Lower lobe of right lung (tissue), 2 donors: ENCODE measurements around the gene MYO1F. TPM values are rescaled to one million over a fixed set of nuclear protein-coding genes. Genes with fewer than 3 reads are reported as not detected.

Experiments used
- ATAC-seq, 2 donors: fragments of 200-7000 bp; cut with Tn5 transposase; one replicate each; pipeline ENCODE4 v1.9.1; 2020 to 2022; ENCODE audit warnings: mild to moderate bottlenecking in 2 of 2, moderate library complexity in 2 of 2
- DNase-seq: peaks from one replicate; pipeline ENCODE4 v3.0.0-alpha.2; 2020
- H3K27ac ChIP-seq: fragments of 200-600 bp; one replicate; pipeline ENCODE4 v1.8.0; 2022
- H3K27me3 ChIP-seq: fragments of 200-600 bp; one replicate; pipeline ENCODE4 v1.8.0; 2022; ENCODE audit warnings: low read depth
- H3K36me3 ChIP-seq: fragments of 200-600 bp; one replicate; pipeline ENCODE4 v1.8.0; 2022; ENCODE audit warnings: mild to moderate bottlenecking
- H3K4me1 ChIP-seq: fragments of 200-600 bp; one replicate; pipeline ENCODE4 v1.8.0; 2022
- H3K4me3 ChIP-seq: fragments of 200-600 bp; one replicate; pipeline ENCODE4 v1.8.0; 2022; ENCODE audit warnings: mild to moderate bottlenecking
- H3K9me3 ChIP-seq: fragments of 200-600 bp; one replicate; pipeline ENCODE4 v1.8.0; 2022
- CTCF ChIP-seq: fragments of 200-600 bp; IDR thresholded peaks from one replicate; pipeline ENCODE4 v1.8.0; 2022; ENCODE audit warnings: antibody characterized with exemption, mild to moderate bottlenecking
- intact Hi-C: fragments of 100-400 bp; cut with DNase I; formaldehyde crosslinking; loops from one replicate; pipeline ENCODE4 v1.11.0; 2022
- total RNA-seq: library from RNA; stranded (reverse); fragmentation: NEBNext Ultra II Directional; extraction: Animal tissue kit (Norgen Biotek cat#: 25700); gene quantifications from one replicate; pipeline ENCODE4 v1.2.1, GENCODE V29; 2021
- donor health status: DM: no; HTN: yes; CAD: no; lungs with severe emphysema.

Gene MYO1F
- total RNA-seq, 1 donor from 2014 or later, result 162 TPM

- no peak for TF ChIP-seq CTCF
- Histone ChIP-seq H3K9me3 (no peaks in the 10 kb centered on the region), H3K27ac (no peak overlapping the region), H3K4me1 (peaks cover 40% of the 10 kb centered on the region), H3K27me3 (no peaks in the 10 kb centered on the region), H3K4me3 (no peak overlapping the region), H3K36me3 (peaks cover 93% of the 10 kb centered on the region)
- intact Hi-C loops, result no loop called here
- ATAC-seq, result no peak
- no peak for DNase-seq
Observed at GRCh38 chr19:8478598-8478997, 98.6 kb downstream of the MYO1F start.

- Histone ChIP-seq H3K4me1 (peaks cover 45% of the 10 kb centered on the region), H3K4me3 (no peak overlapping the region), H3K9me3 (no peaks in the 10 kb centered on the region), H3K27me3 (no peaks in the 10 kb centered on the region), H3K36me3 (peaks cover 93% of the 10 kb centered on the region), H3K27ac (no peak overlapping the region)
- no peak for TF ChIP-seq CTCF
- DNase-seq, result no peak
- intact Hi-C loops, result no loop called here
- ATAC-seq, result no peak
Observed at GRCh38 chr19:8477889-8478288, 99.4 kb downstream of the MYO1F start.

GRCh38 chr19:8476524-8476923, 100.7 kb downstream of the MYO1F start:
- DNase-seq, result no peak
- TF ChIP-seq CTCF, result no peak
- H3K27ac ChIP-seq, result no peak overlapping the region
- H3K9me3 ChIP-seq, result no peaks in the 10 kb centered on the region
- H3K4me1 ChIP-seq, result peaks cover 48% of the 10 kb centered on the region
- no peak overlapping the region for H3K4me3 ChIP-seq
- intact Hi-C loops, result no loop called here
- H3K36me3 ChIP-seq, result peaks cover 94% of the 10 kb centered on the region
- no peaks in the 10 kb centered on the region for H3K27me3 ChIP-seq
- ATAC-seq, result no peak

- Histone ChIP-seq H3K27ac (no peak overlapping the region), H3K4me3 (no peak overlapping the region), H3K9me3 (no peaks in the 10 kb centered on the region), H3K4me1 (peaks cover 33% of the 10 kb centered on the region), H3K27me3 (no peaks in the 10 kb centered on the region), H3K36me3 (peaks cover 94% of the 10 kb centered on the region)
- no peak for DNase-seq
- intact Hi-C loops, result no loop called here
- ATAC-seq, result no peak
- no peak for TF ChIP-seq CTCF
Observed at GRCh38 chr19:8475005-8475404, 102.2 kb downstream of the MYO1F start.

- intact Hi-C loops, result no loop called here
- ATAC-seq, result no peak
Observed at GRCh38 chr19:8473648-8474476, 103.4 kb downstream of the MYO1F start.

More at GRCh38 chr19:8473648-8474476, 103.4 kb downstream of the MYO1F start:
- Histone ChIP-seq H3K4me3 (no peak overlapping the region), H3K9me3 (no peaks in the 10 kb centered on the region), H3K36me3 (peaks cover 99% of the 10 kb centered on the region), H3K27ac (no peak overlapping the region), H3K27me3 (no peaks in the 10 kb centered on the region), H3K4me1 (peaks cover 33% of the 10 kb centered on the region)
- TF ChIP-seq CTCF, result no peak
- DNase-seq, result no peak

Other genes starting within 250 kb of the MYO1F start
- gene KANK3, start 234.2 kb downstream of the MYO1F start, total RNA-seq, result 49.0 TPM
- gene ANGPTL4, start 213.3 kb downstream of the MYO1F start, total RNA-seq, result 11.0 TPM
- gene RAB11B, start 187.1 kb downstream of the MYO1F start, total RNA-seq, result 101 TPM
- gene MARCHF2, start 164.1 kb downstream of the MYO1F start, total RNA-seq, result 60.1 TPM
- gene HNRNPM, start 132.5 kb downstream of the MYO1F start, total RNA-seq, result 152 TPM
- gene PRAM1, start 74.8 kb downstream of the MYO1F start, total RNA-seq, result 52.2 TPM
- 21.6 TPM for gene ZNF414, start 63.3 kb downstream of the MYO1F start, total RNA-seq
- 22.4 TPM for gene ADAMTS10, start 33.3 kb upstream of the MYO1F start, total RNA-seq
- gene NFILZ, start 53.2 kb upstream of the MYO1F start, total RNA-seq, result not detected
- not detected for gene ACTL9, start 121.4 kb upstream of the MYO1F start, total RNA-seq
- gene OR2Z1, start 144.2 kb upstream of the MYO1F start, total RNA-seq, result not detected